GM23338 (cell line): ENCODE results near the gene PTOV1. TPM values are rescaled to one million over a fixed set of nuclear protein-coding genes. Genes with fewer than 3 reads are reported as not detected.

Experiments
- ATAC-seq: fragments of 200-7000 bp; cut with Tn5 transposase; 3 replicates; pipeline ENCODE4 v1.9.1; 2020
- DNase-seq: peaks from one replicate; pipeline ENCODE4 v3.0.0-alpha.2; 2015; ENCODE audit warnings: low spot score
- H2AFZ ChIP-seq: fragments of 200-600 bp; sonication (generic); 2 replicates; pipeline ENCODE4 v1.8.0; 2016; ENCODE audit warnings: antibody characterized with exemption, mild to moderate bottlenecking, moderate library complexity
- H3F3A ChIP-seq: fragments of 200-600 bp; sonication (generic); replicated peaks from 2 replicates; pipeline ENCODE4 v1.8.0; 2017; ENCODE audit warnings: antibody characterized with exemption, mixed run types, low read depth
- H3K27ac ChIP-seq: fragments of 200-600 bp; sonication (generic); 2 replicates; pipeline ENCODE4 v1.6.1; 2016; ENCODE audit warnings: low read depth
- H3K27me3 ChIP-seq: fragments of 200-600 bp; sonication (generic); 2 replicates; pipeline ENCODE4 v1.8.0; 2016; ENCODE audit warnings: mild to moderate bottlenecking, mixed run types, moderate library complexity; ENCODE audit not compliant: insufficient read depth
- H3K36me3 ChIP-seq: fragments of 200-600 bp; sonication (generic); 2 replicates; pipeline ENCODE4 v1.8.0; 2016; ENCODE audit warnings: mild to moderate bottlenecking; ENCODE audit not compliant: insufficient read depth
- H3K4me1 ChIP-seq: fragments of 200-600 bp; sonication (generic); 2 replicates; pipeline ENCODE4 v1.8.0; 2016; ENCODE audit warnings: mild to moderate bottlenecking, moderate library complexity; ENCODE audit not compliant: insufficient read depth
- H3K4me2 ChIP-seq: fragments of 200-600 bp; sonication (generic); 2 replicates; pipeline ENCODE4 v1.7.1; 2017; ENCODE audit warnings: mixed run types
- H3K4me3 ChIP-seq: fragments of 200-600 bp; sonication (generic); 2 replicates; pipeline ENCODE4 v1.6.1; 2016; ENCODE audit warnings: mixed run types
- H3K79me2 ChIP-seq: fragments of 200-600 bp; sonication (generic); replicated peaks from 2 replicates; pipeline ENCODE4 v1.8.0; 2017; ENCODE audit warnings: mild to moderate bottlenecking; ENCODE audit not compliant: insufficient read depth
- H3K9me2 ChIP-seq: fragments of 200-600 bp; sonication (generic); 2 replicates; pipeline ENCODE4 v1.8.0; 2017; ENCODE audit not compliant: insufficient read depth
- H4K20me1 ChIP-seq: fragments of 200-600 bp; sonication (generic); replicated peaks from 2 replicates; pipeline ENCODE4 v1.8.0; 2017; ENCODE audit warnings: mild to moderate bottlenecking; ENCODE audit not compliant: insufficient read depth
- H3K27ac Mint-ChIP-seq: 2 replicates; pipeline ENCODE4 v1.8.0; 2020; ENCODE audit warnings: inconsistent platforms, mild to moderate bottlenecking, moderate library complexity, mixed read lengths
- H3K27me3 Mint-ChIP-seq: 3 replicates; pipeline ENCODE4 v1.8.0; 2022; ENCODE audit warnings: low read depth, mild to moderate bottlenecking, moderate library complexity, mixed read lengths, inconsistent platforms; ENCODE audit not compliant: insufficient read depth, poor library complexity
- H3K36me3 Mint-ChIP-seq: 3 replicates; pipeline ENCODE4 v1.8.0; 2021; ENCODE audit warnings: low read depth, mild to moderate bottlenecking, inconsistent platforms, moderate library complexity, mixed read lengths
- H3K4me1 Mint-ChIP-seq: 3 replicates; pipeline ENCODE4 v1.8.0; 2020; ENCODE audit warnings: mild to moderate bottlenecking, inconsistent platforms, mixed read lengths
- H3K4me3 Mint-ChIP-seq: 3 replicates; pipeline ENCODE4 v1.8.0; 2021; ENCODE audit warnings: moderate library complexity, mild to moderate bottlenecking, inconsistent platforms, mixed read lengths
- H3K9me3 Mint-ChIP-seq: 3 replicates; pipeline ENCODE4 v1.8.0; 2020; ENCODE audit warnings: moderate library complexity, mild to moderate bottlenecking, inconsistent platforms, mixed read lengths
- CREB1 ChIP-seq: fragments of 250-450 bp; sonication (Bioruptor Pico); IDR thresholded peaks from 2 replicates; pipeline ENCODE4 v1.5.0; 2020; ENCODE audit warnings: low read depth, mild to moderate bottlenecking, moderate library complexity
- EZH2 ChIP-seq: fragments of 200-600 bp; sonication (generic); IDR thresholded peaks from one replicate; pipeline ENCODE4 v1.8.0; 2017; ENCODE audit warnings: antibody characterized with exemption, mild to moderate bottlenecking, low read depth; ENCODE audit not compliant: unreplicated experiment
- EZH2phosphoT487 ChIP-seq: fragments of 200-600 bp; sonication (generic); IDR thresholded peaks from one replicate; pipeline ENCODE4 v1.8.1; 2018; ENCODE audit warnings: antibody characterized with exemption; ENCODE audit not compliant: unreplicated experiment
- JUNB ChIP-seq: IDR thresholded peaks from one replicate; pipeline ENCODE4 v1.6.1; 2016; ENCODE audit warnings: antibody characterized with exemption; ENCODE audit not compliant: unreplicated experiment
- NANOG ChIP-seq: IDR thresholded peaks from 2 replicates; pipeline ENCODE4 v1.6.1; 2016; ENCODE audit warnings: antibody characterized with exemption, borderline replicate concordance
- POLR2AphosphoS5 ChIP-seq: IDR thresholded peaks from 2 replicates; pipeline ENCODE4 v1.6.1; 2016; ENCODE audit warnings: antibody characterized with exemption, low read depth
- REST ChIP-seq: IDR thresholded peaks from one replicate; pipeline ENCODE4 v1.6.1; 2018; ENCODE audit warnings: antibody characterized with exemption; ENCODE audit not compliant: unreplicated experiment
- STAT1 ChIP-seq: IDR thresholded peaks from one replicate; pipeline ENCODE4 v1.6.1; 2016; ENCODE audit warnings: antibody characterized with exemption; ENCODE audit not compliant: unreplicated experiment
- ZNF114 ChIP-seq: fragments of 250-450 bp; sonication (Bioruptor Pico); IDR thresholded peaks from 2 replicates; pipeline ENCODE4 v1.5.0; 2020; ENCODE audit warnings: mild to moderate bottlenecking, moderate library complexity
- ZNF331 ChIP-seq: fragments of 250-450 bp; sonication (Bioruptor Pico); IDR thresholded peaks from 2 replicates; pipeline ENCODE4 v1.5.0; 2020; ENCODE audit warnings: low read depth, mild to moderate bottlenecking, moderate library complexity
- ZNF462 ChIP-seq: fragments of 250-450 bp; sonication (Bioruptor Pico); IDR thresholded peaks from 2 replicates; pipeline ENCODE4 v1.5.0; 2020; ENCODE audit warnings: mild to moderate bottlenecking, moderate library complexity
- polyA plus RNA-seq: library from polyadenylated mRNA; unstranded; fragments of >200 nt; fragmentation: Nextera tagmentation; extraction: Ambion mirVana; gene quantifications from 2 replicates; pipeline ENCODE4 v1.2.1, GENCODE V29; 2016
- total RNA-seq: library from RNA; depleted of rRNA; stranded (reverse); fragments of >200 nt; shearing (Covaris generic); gene quantifications from 2 replicates; pipeline ENCODE4 v1.2.3, GENCODE V29; 2014
- TF ChIP-seq, protein P1 (sequence below), 2 experiments: fragments of 200-600 bp in 1 of 2; sonication (generic) in 1 of 2; conservative IDR thresholded peaks; 2 replicates each; pipeline versions ENCODE4 v1.5.1 to v1.6.1; 2016 to 2017; ENCODE audit warnings: antibody characterized with exemption in 2 of 2, low read depth in 2 of 2, mild to moderate bottlenecking in 2 of 2, moderate library complexity in 1 of 2
- TF ChIP-seq, protein P2 (sequence below): IDR thresholded peaks from 2 replicates; pipeline ENCODE4 v1.6.1; 2016; ENCODE audit warnings: antibody characterized with exemption

The PTOV1 gene
- total and polyA plus RNA-seq, 2 experiments from 2014 or later = 188 to 209 TPM

- no peak for ATAC-seq
- Histone ChIP-seq H4K20me1 (peaks cover under 1% of the 10 kb centered on the region), H3K79me2 (peaks cover 38% of the 10 kb centered on the region), H3K4me1 (peaks cover 21% of the 10 kb centered on the region; the same call in 1 of the 2 replicates), H3K36me3 (0 out of 2 replicates have a peak, but pooled peaks cover 12% of the 10 kb centered on the region), H3K4me2 (peak overlapping the region; percentile 95), H3K27ac (no peak overlapping the region), H2AFZ (no peak overlapping the region), H3K27me3 (no peaks in the 10 kb centered on the region), H3K9me2 (no peaks in the 10 kb centered on the region), H3F3A (peaks cover 21% of the 10 kb centered on the region; the same call in 1 of the 2 replicates), H3K4me3 (peak overlapping the region; percentile 63)
- DNase-seq = no peak
- H3K27me3 Mint-ChIP-seq = peaks cover 18% of the 10 kb centered on the region
- H3K4me3 Mint-ChIP-seq = no peak overlapping the region
- no peaks in the 10 kb centered on the region; the same call in 2 of the 3 replicates for H3K9me3 Mint-ChIP-seq
- H3K4me1 Mint-ChIP-seq = peaks cover 29% of the 10 kb centered on the region
- TF ChIP-seq REST = no peak
- TF ChIP-seq, protein P1, sequence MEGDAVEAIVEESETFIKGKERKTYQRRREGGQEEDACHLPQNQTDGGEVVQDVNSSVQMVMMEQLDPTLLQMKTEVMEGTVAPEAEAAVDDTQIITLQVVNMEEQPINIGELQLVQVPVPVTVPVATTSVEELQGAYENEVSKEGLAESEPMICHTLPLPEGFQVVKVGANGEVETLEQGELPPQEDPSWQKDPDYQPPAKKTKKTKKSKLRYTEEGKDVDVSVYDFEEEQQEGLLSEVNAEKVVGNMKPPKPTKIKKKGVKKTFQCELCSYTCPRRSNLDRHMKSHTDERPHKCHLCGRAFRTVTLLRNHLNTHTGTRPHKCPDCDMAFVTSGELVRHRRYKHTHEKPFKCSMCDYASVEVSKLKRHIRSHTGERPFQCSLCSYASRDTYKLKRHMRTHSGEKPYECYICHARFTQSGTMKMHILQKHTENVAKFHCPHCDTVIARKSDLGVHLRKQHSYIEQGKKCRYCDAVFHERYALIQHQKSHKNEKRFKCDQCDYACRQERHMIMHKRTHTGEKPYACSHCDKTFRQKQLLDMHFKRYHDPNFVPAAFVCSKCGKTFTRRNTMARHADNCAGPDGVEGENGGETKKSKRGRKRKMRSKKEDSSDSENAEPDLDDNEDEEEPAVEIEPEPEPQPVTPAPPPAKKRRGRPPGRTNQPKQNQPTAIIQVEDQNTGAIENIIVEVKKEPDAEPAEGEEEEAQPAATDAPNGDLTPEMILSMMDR (conservative IDR thresholded peaks at IDR 0.05; ENCODE audit: low read depth in 2 of 2) = no peak
- no peak for TF ChIP-seq ZNF331
- TF ChIP-seq POLR2AphosphoS5 = no peak
- no peak for TF ChIP-seq STAT1
- TF ChIP-seq, protein P2, sequence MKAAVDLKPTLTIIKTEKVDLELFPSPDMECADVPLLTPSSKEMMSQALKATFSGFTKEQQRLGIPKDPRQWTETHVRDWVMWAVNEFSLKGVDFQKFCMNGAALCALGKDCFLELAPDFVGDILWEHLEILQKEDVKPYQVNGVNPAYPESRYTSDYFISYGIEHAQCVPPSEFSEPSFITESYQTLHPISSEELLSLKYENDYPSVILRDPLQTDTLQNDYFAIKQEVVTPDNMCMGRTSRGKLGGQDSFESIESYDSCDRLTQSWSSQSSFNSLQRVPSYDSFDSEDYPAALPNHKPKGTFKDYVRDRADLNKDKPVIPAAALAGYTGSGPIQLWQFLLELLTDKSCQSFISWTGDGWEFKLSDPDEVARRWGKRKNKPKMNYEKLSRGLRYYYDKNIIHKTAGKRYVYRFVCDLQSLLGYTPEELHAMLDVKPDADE = no peak
- no peak for TF ChIP-seq JUNB
- no peak for TF ChIP-seq ZNF462
- TF ChIP-seq EZH2phosphoT487 = no peak
- TF ChIP-seq CREB1 = no peak
- no peak for TF ChIP-seq NANOG
- TF ChIP-seq ZNF114 = no peak
- TF ChIP-seq EZH2 = no peak
- peak overlapping the region; percentile 65; the same call in 1 of the 2 replicates for H3K27ac Mint-ChIP-seq
- H3K36me3 Mint-ChIP-seq = peaks cover 33% of the 10 kb centered on the region
Measured at GRCh38 chr19:49875177-49875576, 24.2 kb downstream of the PTOV1 start.
